Kidney glomerular epithelial cell (primary cell): Measurements from ENCODE around the gene DENND1A.
"Not testable (repeated sequence)": the region's sequence is repeated elsewhere in the genome, so short reads cannot be mapped to it uniquely, and the experiment has no call there.

Experiments used
- DNase-seq: peaks from one replicate; lab custom pipeline; 2025; lab: John Stamatoyannopoulos, UW

The DENND1A gene

DNA sequence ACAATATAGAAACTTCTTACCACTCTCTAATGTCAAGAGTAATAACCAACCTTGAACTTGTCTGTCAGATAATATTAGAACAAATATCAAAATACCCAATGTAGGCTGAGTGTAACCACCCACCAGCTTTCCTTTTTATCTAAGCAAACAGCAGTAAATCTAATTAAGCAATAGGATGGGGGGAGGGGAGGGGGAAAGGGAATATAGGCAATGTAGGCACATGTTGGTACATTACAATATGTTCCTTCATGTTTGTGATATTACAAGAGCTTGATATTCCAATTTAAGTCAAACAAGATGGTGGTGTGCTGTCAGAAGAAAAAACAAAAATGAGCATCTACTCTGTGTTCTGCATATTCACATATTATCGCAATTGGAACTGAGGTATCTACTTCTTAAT is 158.2 kb downstream of the DENND1A start:
- no peak for DNase-seq

DNA sequence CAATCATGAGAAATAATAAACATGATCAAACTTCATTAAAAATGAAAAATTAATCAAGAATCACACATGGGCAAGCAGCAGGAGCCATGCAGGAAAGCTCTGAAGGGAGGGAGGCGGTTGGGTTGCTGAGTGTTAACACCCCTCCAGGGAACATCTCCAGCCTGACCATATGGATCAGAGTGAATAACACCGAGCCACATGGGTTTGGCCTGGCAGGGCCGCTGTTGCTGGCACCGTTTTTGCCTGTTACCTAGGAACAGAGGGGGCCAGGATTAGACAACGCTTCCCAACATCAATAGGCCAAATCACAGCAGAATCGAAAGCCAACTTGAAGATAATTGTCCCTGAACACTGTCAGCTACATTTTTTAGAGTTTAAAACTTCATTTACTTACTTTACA is 160.2 kb downstream of the DENND1A start:
- DNase-seq = no peak

DNA sequence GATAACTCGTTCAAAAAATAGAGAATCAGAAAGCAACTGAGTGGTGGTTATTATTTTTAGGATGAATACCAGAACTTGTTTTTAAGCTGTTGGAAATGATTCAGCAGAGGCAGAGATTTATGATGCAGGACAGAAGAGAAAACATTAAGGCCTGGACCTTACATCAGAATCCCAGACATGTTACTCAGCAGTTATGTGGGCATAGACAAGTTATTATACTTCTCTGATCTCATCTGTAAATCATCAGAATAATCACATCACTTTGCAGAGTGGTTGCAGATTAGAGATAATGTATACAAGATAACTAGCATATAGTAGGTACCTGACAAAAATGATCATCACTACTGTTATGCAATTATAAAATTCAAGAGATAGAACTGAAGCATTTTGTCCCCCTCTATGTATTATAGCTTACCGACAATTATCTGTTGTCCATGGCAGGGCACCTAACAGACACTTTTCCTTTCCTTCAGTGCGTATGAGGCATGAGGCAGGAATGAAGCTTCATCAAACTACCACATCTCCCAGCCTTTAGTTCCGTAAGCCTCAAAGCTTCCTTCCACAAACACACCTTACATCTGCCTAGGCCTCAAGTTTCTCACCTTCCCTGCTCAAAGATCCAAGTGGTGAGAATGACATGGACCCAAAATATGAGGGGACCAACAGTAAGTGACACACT is 165.9 kb downstream of the DENND1A start:
- peak; percentile 92 for DNase-seq

DNA sequence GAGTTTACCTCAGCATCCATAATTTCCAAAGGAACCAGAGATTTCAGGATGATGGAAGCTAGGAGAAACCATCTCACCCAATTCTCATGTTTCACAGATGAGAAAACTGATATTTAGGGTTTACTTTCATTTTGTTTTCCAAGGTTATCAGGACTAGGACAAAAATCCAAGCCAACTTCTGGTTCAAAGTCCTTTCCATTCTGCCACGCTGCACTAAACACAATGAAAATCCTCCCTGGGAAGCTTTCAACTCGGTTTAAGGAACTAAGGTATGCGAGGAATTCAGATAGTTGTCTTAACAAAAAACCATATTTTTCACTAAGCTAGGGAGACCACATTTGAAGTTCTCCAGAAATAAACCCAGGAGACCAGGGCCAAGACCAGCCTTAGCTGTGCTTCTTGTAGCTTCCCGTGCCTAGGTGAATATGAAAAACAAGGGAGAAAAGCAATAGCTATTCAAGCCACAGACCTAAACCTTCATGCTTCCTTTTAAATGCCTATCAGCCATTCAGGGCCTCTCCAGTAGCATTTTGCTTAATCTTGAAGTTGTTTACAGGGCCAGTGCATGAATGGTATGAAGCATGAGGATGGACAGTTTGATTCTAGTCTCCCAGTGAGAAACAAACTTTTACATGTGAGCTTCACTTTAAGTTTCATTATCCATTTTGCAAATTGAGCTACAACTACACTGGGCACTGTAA is 167.9 kb downstream of the DENND1A start:
- peak; percentile 51 for DNase-seq

DNA sequence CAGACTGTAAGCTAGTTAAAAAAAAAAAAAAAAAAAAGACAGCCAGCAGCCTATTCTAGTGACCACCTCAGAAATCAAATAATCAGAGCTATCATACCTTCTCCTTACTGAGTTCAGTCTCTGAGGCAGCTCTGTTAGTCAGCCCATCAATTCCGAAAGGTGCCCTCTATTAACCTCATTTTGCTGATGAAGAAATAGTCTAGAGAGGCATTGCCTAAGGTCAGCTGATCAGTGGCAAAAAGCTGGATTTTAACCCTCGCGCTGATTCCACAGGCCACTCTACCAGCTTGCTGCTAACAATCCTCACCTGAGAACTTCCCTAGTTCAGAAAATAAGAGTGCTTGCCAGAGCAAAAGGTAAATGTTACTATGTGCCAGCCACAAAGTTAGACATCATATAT is 172.0 kb downstream of the DENND1A start:
- DNase-seq = no peak

DNA sequence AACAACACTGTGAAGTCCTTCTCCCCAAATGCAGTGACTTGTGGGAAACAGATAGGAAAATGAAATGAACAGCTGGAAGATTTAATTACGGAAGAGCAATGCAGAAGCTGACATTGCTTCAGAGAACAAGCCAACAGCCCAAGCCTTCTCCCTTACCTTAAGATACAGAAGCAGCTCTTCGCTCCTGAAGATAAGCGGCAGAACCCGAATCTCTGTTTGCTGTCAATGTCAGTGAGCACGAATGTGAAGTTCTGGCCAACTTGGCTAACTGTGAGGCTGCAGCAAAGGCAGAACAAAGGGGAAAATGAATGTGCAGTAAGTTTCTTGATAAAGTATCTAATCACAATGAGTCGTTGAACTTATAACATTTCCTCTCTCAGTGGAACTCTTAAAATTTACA is 172.4 kb downstream of the DENND1A start:
- DNase-seq = no peak

DNA sequence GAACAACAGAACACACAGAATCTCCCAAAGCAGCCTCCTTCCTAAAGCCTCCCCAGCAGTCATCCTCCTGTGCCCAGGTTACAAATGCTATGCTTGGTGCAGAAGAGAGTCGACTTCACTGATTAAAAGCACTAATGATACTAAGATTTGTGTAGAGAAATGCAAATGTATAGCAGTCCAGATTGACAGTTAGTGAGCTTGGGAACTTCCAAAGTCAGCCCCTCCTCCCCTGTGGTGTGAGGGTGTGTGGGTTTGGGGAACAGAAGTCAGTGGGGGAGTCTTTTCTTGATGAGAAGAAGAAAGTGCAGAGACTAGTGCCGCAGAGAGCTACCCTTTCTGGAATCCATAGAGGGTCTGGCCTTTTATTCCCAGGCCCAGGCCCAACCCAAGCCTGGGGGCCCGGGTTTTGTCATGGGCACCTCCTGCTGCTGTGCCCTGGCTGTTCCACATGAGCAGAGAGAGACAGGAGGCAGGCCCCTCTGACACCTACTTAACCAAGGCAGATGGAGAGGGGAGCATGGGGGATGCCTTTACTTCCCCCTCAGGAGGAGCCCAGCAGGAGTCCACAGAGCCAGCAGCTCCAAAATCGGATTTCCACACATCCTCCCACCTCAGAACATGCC is 173.3 kb downstream of the DENND1A start:
- DNase-seq = no peak

DNA sequence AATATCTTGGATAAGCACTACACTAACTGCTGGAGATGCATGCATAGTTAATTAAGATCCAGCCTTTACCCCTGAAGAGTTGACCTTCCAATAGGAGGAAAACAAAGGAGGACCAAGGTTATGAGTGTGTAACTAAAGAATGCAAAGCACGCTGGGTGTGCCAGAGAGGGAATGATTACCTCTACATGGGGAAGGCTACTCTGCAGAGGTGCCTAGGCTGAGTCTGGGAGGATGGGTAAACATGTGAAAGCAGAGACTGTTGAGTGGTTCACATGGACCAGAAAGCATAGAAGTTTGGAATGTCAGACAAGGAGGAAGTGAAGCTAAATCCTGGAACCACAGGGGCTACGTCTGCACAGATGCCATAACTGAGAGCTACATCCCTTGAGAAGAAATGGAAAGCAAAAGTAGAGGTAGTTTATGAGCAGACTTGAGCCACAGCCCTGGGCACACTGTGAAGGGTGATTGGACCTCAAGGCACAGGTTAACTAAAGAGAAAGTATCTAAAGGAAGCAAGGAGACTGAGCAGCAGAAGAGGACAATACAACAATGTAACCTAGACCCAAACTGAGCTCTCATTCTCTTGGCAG is 176.2 kb downstream of the DENND1A start:
- peak; percentile 11 for DNase-seq

DNA sequence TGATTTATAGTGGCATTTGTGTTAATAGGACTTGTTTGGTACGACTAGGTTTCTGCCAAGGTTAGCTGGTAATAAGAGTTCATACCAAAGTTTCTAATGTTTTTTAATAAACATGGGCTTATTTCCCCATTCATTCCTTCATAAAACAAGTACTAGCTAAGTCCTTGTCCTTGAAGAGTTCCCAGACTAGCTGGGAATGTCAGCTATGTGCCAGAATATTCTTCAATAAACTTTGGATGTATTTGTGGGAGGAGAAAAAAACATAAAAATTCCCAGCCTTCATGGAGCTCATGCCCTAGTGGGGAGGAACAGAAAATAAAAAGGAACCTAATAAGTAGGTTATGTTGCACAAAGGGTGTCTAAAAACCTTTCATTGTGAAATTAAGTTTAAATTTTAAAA is 176.9 kb downstream of the DENND1A start:
- no peak for DNase-seq

DNA sequence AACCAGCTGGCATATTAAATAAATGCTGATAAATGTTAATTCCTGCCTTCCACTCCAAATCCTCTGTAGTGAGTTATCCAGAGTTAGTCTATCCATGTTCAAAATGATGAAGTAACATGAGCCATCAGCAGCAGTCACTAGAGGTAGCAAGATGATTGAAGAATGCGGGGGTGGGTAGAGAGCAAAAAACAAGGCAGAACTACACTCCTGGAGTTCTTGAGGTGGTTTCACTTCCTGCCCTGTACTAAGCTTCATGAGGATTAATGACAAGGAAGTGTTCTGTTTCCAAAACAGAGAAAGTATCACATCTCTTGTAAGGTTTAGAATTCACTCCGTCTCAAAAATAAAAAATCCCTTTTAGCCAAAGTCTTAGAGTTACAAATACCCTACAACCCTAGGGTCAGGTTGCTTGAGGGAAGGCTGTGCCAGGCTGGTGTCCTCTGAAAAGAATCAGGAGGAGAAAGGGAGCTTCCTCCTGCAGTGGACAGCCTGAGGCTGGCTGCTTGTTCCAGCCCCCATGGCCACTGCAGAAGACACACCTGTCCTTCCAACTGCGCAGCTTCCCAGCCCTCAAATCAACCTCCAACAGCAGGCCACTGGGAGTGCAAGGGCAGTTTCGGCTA is 180.2 kb downstream of the DENND1A start:
- DNase-seq = peak; percentile 56

DNA sequence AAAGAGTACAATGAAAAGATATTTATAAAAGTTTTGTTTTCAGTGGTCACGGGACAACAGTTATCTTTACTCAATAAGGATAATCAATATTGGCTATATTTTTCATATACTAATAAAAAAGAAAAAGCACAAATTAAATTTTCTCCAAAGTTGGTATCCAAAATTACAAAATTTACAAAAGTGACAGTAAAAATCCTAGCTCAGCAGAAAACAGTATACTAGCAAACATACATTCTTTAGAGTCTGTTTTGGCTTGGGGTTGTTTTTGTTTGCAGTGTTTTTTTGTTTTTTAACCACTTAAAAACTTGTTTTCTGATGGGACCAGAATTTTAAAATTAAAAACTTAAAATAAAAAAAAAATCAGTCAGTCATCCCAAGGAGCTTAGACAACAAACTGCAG is 183.2 kb downstream of the DENND1A start:
- no peak for DNase-seq

DNA sequence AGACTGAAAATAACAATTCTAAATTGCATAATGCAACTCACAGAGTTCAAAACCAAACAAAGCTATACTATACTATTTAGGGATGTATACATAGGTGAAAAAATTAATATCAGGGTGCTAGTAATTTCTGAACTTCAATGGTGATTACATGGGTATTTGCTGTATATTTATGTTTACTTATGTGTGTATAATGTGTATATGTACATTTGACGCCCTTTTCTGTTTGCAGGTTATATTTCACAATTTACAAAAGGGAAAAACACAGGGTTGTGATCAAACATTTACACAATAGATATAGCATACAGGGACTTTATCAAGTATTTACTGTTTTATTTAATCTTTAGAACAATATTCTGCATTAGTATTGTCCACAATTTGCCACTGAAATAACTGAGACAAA is 184.0 kb downstream of the DENND1A start:
- no peak for DNase-seq

DNA sequence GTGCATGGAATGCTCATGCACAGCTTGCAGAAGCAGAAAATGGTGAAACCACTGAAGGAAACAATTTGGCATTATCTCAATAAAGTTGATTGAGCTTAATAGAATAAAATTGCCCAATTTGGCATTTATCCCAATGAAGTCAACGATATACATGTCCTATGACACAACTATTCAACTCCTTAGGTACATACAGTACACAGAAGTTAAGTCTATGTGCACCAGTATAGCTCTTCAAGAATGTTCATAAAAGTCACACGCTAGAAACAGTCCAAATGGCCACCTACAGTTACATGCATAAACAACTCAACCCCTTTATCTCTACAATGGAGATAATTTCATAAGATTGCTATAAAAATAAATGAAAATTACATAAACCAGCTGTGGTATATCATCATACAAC is 184.5 kb downstream of the DENND1A start:
- no peak for DNase-seq

DNA sequence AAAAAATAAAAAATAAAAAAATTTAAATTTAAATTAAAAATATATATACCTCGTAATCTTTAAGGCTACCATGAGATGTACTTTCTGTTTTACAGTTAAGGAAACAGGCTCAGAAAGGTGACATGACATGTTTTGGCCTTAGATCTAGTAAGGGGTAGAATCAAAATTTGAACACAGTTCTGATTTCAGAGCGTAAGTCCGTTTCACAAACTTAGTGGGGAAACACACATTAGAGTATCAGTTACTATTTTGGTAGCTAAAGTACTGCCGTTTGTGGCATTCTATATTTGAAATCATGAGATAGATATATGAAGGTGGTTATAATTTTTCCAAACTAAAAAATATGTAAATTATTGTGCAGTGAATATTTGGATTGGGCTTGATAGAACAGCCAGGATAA is 186.2 kb downstream of the DENND1A start:
- no peak for DNase-seq

DNA sequence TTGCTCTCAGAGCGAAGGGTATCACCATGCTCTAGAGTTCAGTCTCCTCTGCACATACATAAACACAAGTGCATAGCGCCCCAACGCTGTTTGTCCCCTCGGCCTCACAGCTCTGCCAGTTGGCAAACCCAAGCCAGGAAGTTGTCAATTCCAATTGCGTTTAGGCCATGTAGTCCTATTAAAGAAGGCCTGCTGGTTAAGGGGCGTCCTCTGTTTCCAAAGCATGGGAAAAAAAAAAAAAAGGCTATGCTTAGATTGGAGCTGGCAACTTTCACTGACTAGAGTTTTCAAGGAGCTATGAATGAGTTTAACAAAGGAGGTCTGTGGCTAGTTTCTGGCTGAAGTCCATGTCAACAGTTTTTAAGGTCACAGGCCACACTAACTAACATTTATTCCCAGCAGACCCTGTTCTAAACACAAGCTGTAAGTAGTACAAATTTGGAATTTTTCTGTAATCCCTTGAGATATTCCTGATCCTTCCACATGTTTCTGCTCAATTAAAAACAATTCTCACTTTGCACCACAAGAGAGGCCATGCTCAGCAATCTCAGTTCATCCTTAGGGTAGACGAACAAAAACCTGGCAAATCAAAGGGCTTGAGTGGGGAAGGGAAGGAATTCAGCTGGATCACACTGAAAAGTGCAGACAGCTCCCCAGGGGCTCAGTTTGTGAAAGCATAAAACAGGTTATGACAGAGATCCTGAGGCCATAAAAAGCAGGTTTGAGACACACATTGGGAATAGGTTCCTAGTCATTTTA is 187.7 kb downstream of the DENND1A start:
- no peak for DNase-seq

DNA sequence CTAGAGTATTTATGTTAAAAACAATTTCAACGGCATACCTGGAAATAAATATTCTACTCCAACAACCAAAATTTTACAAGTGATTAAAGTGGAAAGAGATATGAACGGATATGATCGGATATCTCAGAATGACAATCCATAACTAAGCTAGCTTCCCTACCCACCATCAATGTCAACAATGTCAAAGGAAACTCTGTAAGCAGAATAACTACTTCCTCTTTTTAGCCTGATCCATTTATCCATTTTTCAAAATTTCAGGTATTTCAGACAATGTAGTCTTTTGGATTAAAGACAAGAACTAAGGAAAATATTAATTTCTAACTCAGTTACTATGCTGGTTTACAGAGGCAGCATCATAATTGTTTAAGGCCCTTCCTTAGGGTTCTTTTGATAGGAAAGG is 188.7 kb downstream of the DENND1A start:
- no peak for DNase-seq

DNA sequence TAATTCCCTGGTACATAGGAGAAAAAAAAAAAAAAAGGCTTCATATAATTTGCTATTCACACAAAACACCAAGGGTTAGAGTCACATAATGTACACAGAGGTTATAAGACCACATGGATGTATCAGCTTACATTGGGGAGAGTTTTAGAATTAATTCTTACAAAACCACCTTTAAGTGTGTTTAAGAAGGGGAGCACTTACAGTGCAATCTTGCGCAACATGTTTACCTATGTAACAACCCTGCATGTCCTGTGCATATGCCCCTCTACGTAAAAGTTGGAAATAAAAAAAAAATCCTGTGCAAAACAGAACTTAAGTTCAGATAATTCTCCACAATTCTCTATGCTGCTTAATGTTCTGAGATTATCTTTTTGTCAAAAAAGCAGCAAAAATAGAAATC is 190.0 kb downstream of the DENND1A start:
- DNase-seq = no peak

DNA sequence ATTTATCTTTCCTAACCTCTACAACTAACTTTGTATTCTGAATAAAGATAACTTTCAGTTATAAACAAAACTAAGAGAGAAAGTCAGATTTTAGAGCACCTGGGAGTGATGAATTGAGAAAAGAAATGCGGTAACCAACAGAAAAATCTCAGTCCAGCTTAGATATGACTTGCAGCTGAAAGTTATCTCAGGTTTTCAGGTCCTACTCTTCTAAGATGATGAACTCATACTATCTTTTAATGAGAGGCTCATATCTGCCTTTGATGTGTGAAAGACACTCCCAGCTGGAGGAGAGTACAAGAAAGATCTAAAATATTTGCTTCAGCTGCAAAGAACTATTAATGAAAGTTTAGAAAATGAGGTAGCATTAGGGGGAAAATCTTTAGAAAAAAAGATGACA is 190.5 kb downstream of the DENND1A start:
- no peak for DNase-seq

DNA sequence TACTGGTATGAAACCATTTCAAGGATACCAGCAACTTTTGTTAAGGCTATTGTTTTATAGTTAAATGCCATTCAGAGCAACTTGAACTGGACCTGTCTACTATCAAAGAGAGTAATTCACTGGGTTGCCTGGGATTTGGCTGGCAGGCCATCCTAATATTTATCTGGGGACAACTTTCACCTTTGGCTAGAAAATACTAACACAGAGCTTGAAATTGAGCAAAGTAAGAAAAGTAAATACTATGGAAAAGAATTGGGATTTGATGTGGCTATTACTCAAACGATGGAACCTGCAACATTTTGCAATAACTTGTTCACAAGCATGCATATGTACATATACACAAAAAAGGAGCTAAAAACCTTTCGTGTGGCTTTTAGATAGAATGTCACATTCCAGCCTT is 191.3 kb downstream of the DENND1A start:
- no peak for DNase-seq

DNA sequence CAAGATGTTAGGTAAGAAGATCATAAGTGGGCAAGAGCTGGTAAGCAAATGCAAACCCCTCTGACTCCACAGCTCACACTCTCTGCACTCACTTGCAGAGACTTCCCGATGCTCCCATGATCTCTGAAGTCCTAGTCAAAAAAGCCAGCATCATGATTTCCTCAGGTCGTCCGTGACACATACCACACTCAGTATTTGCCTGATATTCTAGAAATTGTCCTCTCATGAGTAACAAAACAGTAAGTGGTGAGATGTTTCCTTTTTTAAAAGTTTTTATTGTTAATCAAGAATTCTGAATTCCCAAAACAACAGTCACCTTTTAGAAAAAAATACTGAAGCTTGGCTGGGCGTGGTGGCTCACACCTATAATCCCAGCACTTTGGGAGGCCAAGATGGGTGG is 194.6 kb downstream of the DENND1A start:
- no peak for DNase-seq

DNA sequence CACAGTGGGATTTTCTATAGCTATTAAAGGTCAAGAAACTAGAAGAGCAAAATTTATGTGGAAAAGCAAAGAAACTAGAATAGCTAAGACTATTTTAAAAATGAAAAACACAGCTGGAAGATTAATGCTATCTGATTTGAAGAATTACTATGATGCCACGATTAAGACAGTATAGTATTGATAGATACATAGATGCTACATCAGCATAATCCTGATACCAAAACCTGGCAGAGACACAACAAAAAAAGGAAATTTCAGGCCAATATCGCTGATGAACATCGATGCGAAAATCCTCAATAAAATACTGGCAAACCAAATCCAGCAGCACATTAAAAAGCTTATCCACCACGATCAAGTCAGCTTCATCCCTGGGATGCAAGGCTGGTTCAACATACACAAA is 201.4 kb downstream of the DENND1A start:
- DNase-seq = not testable (repeated sequence)

DNA sequence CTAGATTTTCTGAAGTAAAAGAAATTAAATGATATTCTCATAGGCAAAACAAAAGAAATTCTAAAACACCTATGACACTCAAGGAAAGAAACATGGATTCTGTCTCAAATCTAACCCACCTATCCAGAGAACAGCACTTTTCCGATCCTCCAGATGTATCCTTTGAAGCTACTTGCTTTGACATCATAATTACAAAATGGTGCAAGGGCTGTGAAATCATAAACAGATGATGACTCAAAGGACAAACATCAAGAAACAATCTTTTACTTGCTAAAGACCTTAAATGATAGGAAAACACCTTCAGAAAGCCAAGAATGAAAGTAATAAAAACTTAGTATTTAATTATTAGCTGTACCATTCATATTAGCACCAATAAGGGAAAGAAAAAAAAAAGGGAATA is 202.6 kb downstream of the DENND1A start:
- no peak for DNase-seq
